HCT116 (cell line): ENCODE data around the gene PCYT1B. TPM values are rescaled to one million over a fixed set of nuclear protein-coding genes. Genes with fewer than 3 reads are reported as not detected.
A peak's percentile ranks its signal among the peaks of the same experiment; 100 is the strongest.

Experiments
- ATAC-seq: fragments of 200-7000 bp; cut with Tn5 transposase; 2 replicates; pipeline ENCODE4 v1.9.1; 2020; ENCODE audit warnings: mild to moderate bottlenecking, moderate library complexity
- BruUV-seq: library from RNA; stranded (reverse); fragments of 400-500 nt; replicated peaks from 2 replicates; lab custom pipeline; 2021; lab: Mats Ljungman, UMichigan
- CTCF ChIA-PET: fragments of 300-600 bp; sonication (Branson Sonifier 250); formaldehyde crosslinking; loops from one replicate; lab custom pipeline; 2021; ENCODE audit warnings: antibody characterized with exemption; lab: Charles Lee
- POLR2A ChIA-PET: fragments of 300-600, 350-600 bp; sonication (Branson Sonifier 250); formaldehyde crosslinking; loops from one replicate; lab custom pipeline; 2021; ENCODE audit warnings: antibody characterized with exemption; lab: Charles Lee
- RAD21 ChIA-PET, 2 experiments: fragments of 300-600 bp; sonication (Branson Sonifier 250); formaldehyde crosslinking; loops; one replicate each; lab custom pipeline; 2023; ENCODE audit warnings: low total read pairs in 2 of 2; ENCODE audit not compliant: uncharacterized antibody in 2 of 2, unreplicated experiment in 2 of 2, low non-redundant PET in 1 of 2; lab: Charles Lee
- DNase-seq: peaks from one replicate; pipeline ENCODE4 v3.0.0-alpha.2; 2010; ENCODE audit warnings: low read depth, low spot score
- H2AFZ ChIP-seq: fragments of 200-600 bp; shearing (Covaris generic), sonication (generic); 2 replicates; pipeline ENCODE4 v1.6.1; 2017; ENCODE audit warnings: low read depth, mixed run types, mixed read lengths, antibody characterized with exemption, low read length; ENCODE audit not compliant: poor library complexity, severe bottlenecking
- H3K27ac ChIP-seq: 2 replicates; pipeline ENCODE4 v1.5.1; 2012; ENCODE audit warnings: low read depth, low read length
- H3K27me3 ChIP-seq: fragments of 200-600 bp; sonication (generic); 2 replicates; pipeline ENCODE4 v1.6.1; 2016; ENCODE audit warnings: mixed run types, low read length, mixed read lengths; ENCODE audit not compliant: insufficient read depth
- H3K36me3 ChIP-seq, 2 experiments: fragments of 200-500 bp in 1 of 2; fragments of 200-600 bp in 1 of 2; sonication (Bioruptor generic) in 1 of 2; sonication (generic) in 1 of 2; 2 replicates each; pipeline versions ENCODE4 v1.5.1 to v1.6.1; 2014 to 2016; ENCODE audit warnings: low read length in 2 of 2, inconsistent platforms in 1 of 2, mixed read lengths in 1 of 2, mixed run types in 1 of 2; ENCODE audit not compliant: insufficient read depth in 2 of 2, control insufficient read depth in 1 of 2
- H3K4me1 ChIP-seq, 2 experiments: fragments of 200-600 bp in 1 of 2; sonication (generic) in 1 of 2; 2 replicates each; pipeline versions ENCODE4 v1.5.1 to v1.6.1; 2012 to 2017; ENCODE audit warnings: low read length in 2 of 2, inconsistent platforms in 1 of 2, mild to moderate bottlenecking in 1 of 2, mixed read lengths in 1 of 2, mixed run types in 1 of 2, moderate library complexity in 1 of 2; ENCODE audit not compliant: insufficient read depth in 2 of 2, control insufficient read depth in 1 of 2
- H3K4me2 ChIP-seq: fragments of 200-600 bp; sonication (generic); 2 replicates; pipeline ENCODE4 v1.6.1; 2017; ENCODE audit warnings: mixed run types, low read length, mixed read lengths
- H3K4me3 ChIP-seq, 2 experiments: fragments of 200-600 bp in 1 of 2; sonication (generic) in 1 of 2; replicated peaks in 1 of 2; 2 replicates each; pipeline ENCODE4 v1.5.1; 2011 to 2016; ENCODE audit warnings: low read length in 2 of 2, control low read depth in 1 of 2, low read depth in 1 of 2, mild to moderate bottlenecking in 1 of 2, mixed read lengths in 1 of 2, mixed run types in 1 of 2
- H3K79me2 ChIP-seq: fragments of 200-600 bp; sonication (generic); 2 replicates; pipeline ENCODE4 v1.6.1; 2017; ENCODE audit warnings: mild to moderate bottlenecking, mixed run types, low read length, moderate library complexity, mixed read lengths; ENCODE audit not compliant: insufficient read depth
- H3K9ac ChIP-seq: fragments of 200-600 bp; sonication (generic); 2 replicates; pipeline ENCODE4 v1.6.1; 2016; ENCODE audit warnings: low read length, mixed read lengths
- H3K9me2 ChIP-seq: fragments of 200-600 bp; sonication (generic), shearing (Covaris generic); 2 replicates; pipeline ENCODE4 v1.6.1; 2017; ENCODE audit warnings: mixed run types, mild to moderate bottlenecking, moderate library complexity; ENCODE audit not compliant: insufficient read depth
- H3K9me3 ChIP-seq, 2 experiments: fragments of 200-500 bp in 1 of 2; fragments of 200-600 bp in 1 of 2; sonication (Bioruptor generic) in 1 of 2; sonication (generic) in 1 of 2; 2 replicates each; pipeline ENCODE4 v1.6.1; 2014 to 2017; ENCODE audit warnings: low read length in 2 of 2, mixed read lengths in 2 of 2, inconsistent platforms in 1 of 2, low read depth in 1 of 2, mild to moderate bottlenecking in 1 of 2, mixed run types in 1 of 2, moderate library complexity in 1 of 2; ENCODE audit not compliant: control insufficient read depth in 1 of 2, insufficient read depth in 1 of 2
- H4K20me1 ChIP-seq: fragments of 200-600 bp; sonication (generic), shearing (Covaris generic); 2 replicates; pipeline ENCODE4 v1.6.1; 2017; ENCODE audit warnings: mixed run types, mild to moderate bottlenecking, moderate library complexity; ENCODE audit not compliant: insufficient read depth
- CBX3 ChIP-seq: IDR thresholded peaks from 2 replicates; pipeline ENCODE4 v1.6.1; 2012; ENCODE audit warnings: low read depth
- CTCF ChIP-seq, 3 experiments: fragments of 200-600 bp in 1 of 3; sonication (generic) in 1 of 3; IDR thresholded peaks in 2 of 3; conservative IDR thresholded peaks in 1 of 3; 2 replicates each; pipeline ENCODE4 v1.5.1; 2012 to 2017; ENCODE audit warnings: low read depth in 2 of 3, low read length in 2 of 3, antibody characterized with exemption in 1 of 3, borderline replicate concordance in 1 of 3, control low read depth in 1 of 3, mild to moderate bottlenecking in 1 of 3, mixed read lengths in 1 of 3, mixed run types in 1 of 3, moderate library complexity in 1 of 3; ENCODE audit not compliant: insufficient read depth in 1 of 3
- EGR1 ChIP-seq: IDR thresholded peaks from 2 replicates; pipeline ENCODE4 v1.6.1; 2012; ENCODE audit warnings: low read depth
- EZH2phosphoT487 ChIP-seq: fragments of 200-600 bp; IDR thresholded peaks from 2 replicates; pipeline ENCODE4 v1.6.1; 2018; ENCODE audit warnings: antibody characterized with exemption, borderline replicate concordance
- MAX ChIP-seq: IDR thresholded peaks from 2 replicates; pipeline ENCODE4 v1.6.1; 2012
- REST ChIP-seq: IDR thresholded peaks from 2 replicates; pipeline ENCODE4 v1.6.1; 2012; ENCODE audit warnings: low read depth
- SRF ChIP-seq: IDR thresholded peaks from 2 replicates; pipeline ENCODE4 v1.6.1; 2012; ENCODE audit warnings: low read depth
- TCF7L2 ChIP-seq: IDR thresholded peaks from 2 replicates; pipeline ENCODE4 v1.7.0; 2011; ENCODE audit warnings: borderline replicate concordance, inconsistent platforms; ENCODE audit not compliant: insufficient read depth, insufficient read length; ENCODE audit errors: extremely low read depth
- YY1 ChIP-seq: IDR thresholded peaks from 2 replicates; pipeline ENCODE4 v1.6.1; 2011; ENCODE audit warnings: low read length, low read depth, moderate library complexity, mild to moderate bottlenecking; ENCODE audit not compliant: insufficient replicate concordance; ENCODE audit errors: extremely low read depth
- ZNF274 ChIP-seq: fragments of 200-500 bp; sonication (Bioruptor generic); IDR thresholded peaks from 2 replicates; pipeline ENCODE4 v1.6.1; 2014; ENCODE audit warnings: mild to moderate bottlenecking, low read depth, low read length, inconsistent platforms
- intact Hi-C: fragments of 100-400 bp; cut with micrococcal nuclease; formaldehyde crosslinking; loops from 2 replicates; pipeline ENCODE4 v1.10.0; 2022
- total RNA-seq: library from RNA; stranded (reverse); gene quantifications from one replicate; pipeline ENCODE4 v1.2.1, GENCODE V29; 2021; ENCODE audit not compliant: unreplicated experiment

Gene PCYT1B
- total RNA-seq, 1 experiment from 2014 or later: not detected

- TF ChIP-seq CTCF (IDR thresholded peaks at IDR 0.05 in 2 of 3, conservative IDR thresholded peaks at IDR 0.05 in 1 of 3; ENCODE audit: borderline replicate concordance in 1 of 3, insufficient read depth in 1 of 3, low read depth in 2 of 3, low read length in 2 of 3) (no peak), MAX (no peak), YY1 (no peak)
These were observed 49.1 kb upstream of the PCYT1B start (continued) for GRCh38 chrX:24696294-24696693.

GRCh38 chrX:24694825-24695224, 47.7 kb upstream of the PCYT1B start:
- Histone ChIP-seq H3K4me2 (peak overlapping the region; percentile 77), H3K9me2 (no peaks in the 10 kb centered on the region), H3K79me2 (peaks cover 58% of the 10 kb centered on the region), H3K36me3 (no peaks in the 10 kb centered on the region; a peak in 1 of 4 replicates), H2AFZ (no peak overlapping the region), H3K27me3 (no peaks in the 10 kb centered on the region), H3K4me1 (peaks cover 3 to 14% of the 10 kb centered on the region in 2 experiments; a peak in 3 of 4 replicates), H3K27ac (no peak overlapping the region), H3K4me3 (peak overlapping the region; percentile 52 to 73), H4K20me1 (no peaks in the 10 kb centered on the region)
- BruUV-seq: no TSS peak
- POLR2A ChIA-PET: no interaction called here
- TF ChIP-seq REST: no peak
- TF ChIP-seq TCF7L2: no peak
- TF ChIP-seq CBX3: no peak
- no peak for TF ChIP-seq ZNF274
- no peak for TF ChIP-seq EGR1
- TF ChIP-seq SRF: no peak
- TF ChIP-seq EZH2phosphoT487: no peak
- no peak for TF ChIP-seq MAX
- TF ChIP-seq, all 23 proteins: peak for 0
- DNase-seq (no peak), ATAC-seq (no peak)
- RAD21 ChIA-PET: no interaction called here
- Histone ChIP-seq H3K9ac (peak overlapping the region; percentile 84), H3K9me3 (no peaks in the 10 kb centered on the region)
- CTCF ChIA-PET: no interaction called here
- intact Hi-C loops: no loop called here
